ENCODE data around the gene IRGQ.
"Not testable (repeated sequence)": the region's sequence is repeated elsewhere in the genome, so short reads cannot be mapped to it uniquely, and the experiment has no call there.

The IRGQ gene

DNA sequence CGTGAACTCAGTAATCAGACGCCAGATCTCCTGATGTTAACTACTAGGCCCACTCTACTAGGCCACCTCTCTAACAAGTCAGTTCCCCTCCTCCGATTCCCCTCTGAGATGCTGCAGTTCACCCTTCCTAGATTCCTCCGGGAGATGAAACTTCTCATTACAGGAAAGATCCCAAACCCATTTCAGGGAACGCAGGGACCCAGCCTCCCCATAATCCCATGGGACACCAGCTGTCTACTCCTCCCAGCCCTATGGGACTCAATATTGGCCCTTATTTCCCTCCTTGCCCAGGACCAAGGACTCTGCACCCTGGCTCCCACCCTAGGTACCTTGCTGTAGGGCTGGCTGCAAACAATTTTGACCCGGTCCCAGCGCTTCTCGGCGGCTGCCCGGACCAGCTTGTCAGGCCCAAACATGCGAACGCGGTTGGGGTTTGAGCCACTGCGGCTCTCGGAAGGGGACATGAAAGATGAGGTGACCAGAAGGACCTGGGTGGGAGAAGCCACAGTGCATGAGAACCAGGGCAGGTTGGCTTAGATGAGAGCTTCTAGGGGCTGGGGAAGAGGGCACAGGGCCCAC is 41.5 kb downstream of the IRGQ start:
- no peak overlapping the region for H3K4me3 ChIP-seq (ENCODE audit: control insufficient read depth in 1 of 7, extremely low read depth in 1 of 7, insufficient read depth in 4 of 7, low read depth in 2 of 7, low read length in 6 of 7)
- peaks cover 4 to 60% (median 39%) of the 10 kb centered on the region in 4 experiments for H3K36me3 ChIP-seq (ENCODE audit: control insufficient read depth in 4 of 4, insufficient read depth in 4 of 4, low read length in 3 of 4)
- WGBS (ENCODE audit: insufficient coverage): 96% methylated on average over 15 of the region's 15 CpGs
- no peaks in the 10 kb centered on the region for H3K4me1 ChIP-seq (ENCODE audit: control extremely low read depth in 1 of 4, control insufficient read depth in 4 of 4, insufficient read depth in 4 of 4, low read length in 3 of 4)
- DNase-seq: no peak
- H3K9me3 ChIP-seq (ENCODE audit: control extremely low read depth in 1 of 5, control insufficient read depth in 4 of 5, insufficient read depth in 2 of 5, low read depth in 1 of 5, low read length in 4 of 5): no peaks in the 10 kb centered on the region
- no peak overlapping the region for H3K27ac ChIP-seq (ENCODE audit: insufficient read depth in 1 of 2, low read depth in 1 of 2, low read length in 2 of 2, poor library complexity in 1 of 2, severe bottlenecking in 2 of 2)
- H3K27me3 ChIP-seq (replicated peaks in 2 of 5; ENCODE audit: control insufficient read depth in 4 of 5, insufficient read depth in 5 of 5, low read length in 4 of 5): no peaks in the 10 kb centered on the region
- ChIA-PET POLR2A (interaction anchor here (1.4 kb wide), 1 partner anchor 41 kb away, joined by 8 read pairs; no protein-coding TSS in a partner anchor), CTCF (interaction anchor here (0.7 to 14.5 kb wide), 15 partner anchors 9 to 114 kb away, joined by 3 to 247 read pairs (median 9); partner anchors contain the start of genes IRGQ, ZNF575 and ZNF576)

DNA sequence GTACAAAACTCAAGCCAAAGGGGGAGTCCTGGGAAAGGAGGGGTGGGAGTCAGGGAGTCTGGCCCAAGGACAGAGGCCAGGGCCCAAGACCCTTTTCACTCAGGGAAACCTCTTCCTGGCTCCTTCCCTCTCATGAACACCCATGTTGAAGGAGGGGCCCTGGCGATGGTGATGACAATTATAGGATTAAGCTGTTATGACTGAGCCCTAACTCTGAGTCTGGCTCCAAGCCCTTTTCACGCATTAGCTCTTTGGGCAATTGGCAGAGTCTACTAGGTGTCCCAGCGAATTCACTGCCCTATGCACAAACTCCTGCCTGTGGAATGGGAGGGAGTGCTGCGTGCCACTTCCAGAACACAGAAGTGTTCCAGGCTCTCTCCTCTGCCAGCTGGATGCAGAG is 42.3 kb downstream of the IRGQ start:
- H3K4me1 ChIP-seq (ENCODE audit: control extremely low read depth in 1 of 4, control insufficient read depth in 4 of 4, insufficient read depth in 4 of 4, low read length in 3 of 4): no peaks in the 10 kb centered on the region
- DNase-seq: no peak
- POLR2A ChIA-PET: interaction anchor here (0.7 kb wide), 1 partner anchor 43 kb away, joined by 3 read pairs; no protein-coding TSS in a partner anchor
- no peaks in the 10 kb centered on the region for H3K9me3 ChIP-seq (ENCODE audit: control extremely low read depth in 1 of 5, control insufficient read depth in 4 of 5, insufficient read depth in 2 of 5, low read depth in 1 of 5, low read length in 4 of 5)
- no peak overlapping the region for H3K27ac ChIP-seq (ENCODE audit: insufficient read depth in 1 of 2, low read depth in 1 of 2, low read length in 2 of 2, poor library complexity in 1 of 2, severe bottlenecking in 2 of 2)
- H3K27me3 ChIP-seq (replicated peaks in 2 of 5; ENCODE audit: control insufficient read depth in 4 of 5, insufficient read depth in 5 of 5, low read length in 4 of 5): no peaks in the 10 kb centered on the region
- 100% methylated on average over 3 of the region's 4 CpGs for WGBS (ENCODE audit: insufficient coverage)
- H3K36me3 ChIP-seq (ENCODE audit: control insufficient read depth in 4 of 4, insufficient read depth in 4 of 4, low read length in 3 of 4): peaks cover 4 to 63% (median 41%) of the 10 kb centered on the region in 4 experiments
- H3K4me3 ChIP-seq (ENCODE audit: control insufficient read depth in 1 of 7, extremely low read depth in 1 of 7, insufficient read depth in 4 of 7, low read depth in 2 of 7, low read length in 6 of 7): no peak overlapping the region
- CTCF ChIA-PET: interaction anchor here (0.6 to 14.5 kb wide), 6 partner anchors 10 to 73 kb away, joined by 3 to 247 read pairs (median 4); partner anchors contain the start of genes IRGQ, ZNF575 and ZNF576

GRCh38 chr19:43552616-43553015 is 43.3 kb downstream of the IRGQ start:
- Histone ChIP-seq H3K27ac (ENCODE audit: insufficient read depth in 1 of 2, low read depth in 1 of 2, low read length in 2 of 2, poor library complexity in 1 of 2, severe bottlenecking in 2 of 2) (no peak overlapping the region), H3K27me3 (replicated peaks in 2 of 5; ENCODE audit: control insufficient read depth in 4 of 5, insufficient read depth in 5 of 5, low read length in 4 of 5) (no peaks in the 10 kb centered on the region), H3K36me3 (ENCODE audit: control insufficient read depth in 4 of 4, insufficient read depth in 4 of 4, low read length in 3 of 4) (peaks cover 4 to 59% (median 38%) of the 10 kb centered on the region in 4 experiments), H3K4me1 (ENCODE audit: control extremely low read depth in 1 of 4, control insufficient read depth in 4 of 4, insufficient read depth in 4 of 4, low read length in 3 of 4) (no peaks in the 10 kb centered on the region), H3K4me3 (ENCODE audit: control insufficient read depth in 1 of 7, extremely low read depth in 1 of 7, insufficient read depth in 4 of 7, low read depth in 2 of 7, low read length in 6 of 7) (no peak overlapping the region), H3K9me3 (ENCODE audit: control extremely low read depth in 1 of 5, control insufficient read depth in 4 of 5, insufficient read depth in 2 of 5, low read depth in 1 of 5, low read length in 4 of 5) (no peaks in the 10 kb centered on the region)
- CTCF ChIA-PET: interaction anchor here (0.8 to 14.5 kb wide), 6 partner anchors 11 to 116 kb away, joined by 3 to 247 read pairs (median 4); partner anchors contain the start of genes IRGQ, ZNF575 and ZNF576
- no CpG with 5 or more reads among the region's 3 CpGs for WGBS (ENCODE audit: insufficient coverage)
- no peak for DNase-seq
- POLR2A ChIA-PET: no interaction called here

GRCh38 chr19:43552198-43552450 is 43.8 kb downstream of the IRGQ start:
- Histone ChIP-seq H3K27me3 (replicated peaks in 2 of 5; ENCODE audit: control insufficient read depth in 4 of 5, insufficient read depth in 5 of 5, low read length in 4 of 5) (no peaks in the 10 kb centered on the region), H3K27ac (ENCODE audit: insufficient read depth in 1 of 2, low read depth in 1 of 2, low read length in 2 of 2, poor library complexity in 1 of 2, severe bottlenecking in 2 of 2) (no peak overlapping the region), H3K9me3 (ENCODE audit: control extremely low read depth in 1 of 5, control insufficient read depth in 4 of 5, insufficient read depth in 2 of 5, low read depth in 1 of 5, low read length in 4 of 5) (no peaks in the 10 kb centered on the region), H3K4me1 (ENCODE audit: control extremely low read depth in 1 of 4, control insufficient read depth in 4 of 4, insufficient read depth in 4 of 4, low read length in 3 of 4) (no peaks in the 10 kb centered on the region), H3K36me3 (ENCODE audit: control insufficient read depth in 4 of 4, insufficient read depth in 4 of 4, low read length in 3 of 4) (peaks cover 4 to 56% (median 38%) of the 10 kb centered on the region in 4 experiments), H3K4me3 (ENCODE audit: control insufficient read depth in 1 of 7, extremely low read depth in 1 of 7, insufficient read depth in 4 of 7, low read depth in 2 of 7, low read length in 6 of 7) (no peak overlapping the region)
- WGBS (ENCODE audit: insufficient coverage): 82% methylated on average over 2 of the region's 3 CpGs
- POLR2A ChIA-PET: no interaction called here
- CTCF ChIA-PET: interaction anchor here (0.8 to 14.5 kb wide), 3 partner anchors 14 to 116 kb away, joined by 3 to 247 read pairs (median 111); partner anchors contain the start of genes IRGQ, ZNF575 and ZNF576
- DNase-seq: no peak

- CTCF ChIA-PET: interaction anchor here (7.7 to 14.5 kb wide), 2 partner anchors 14 to 42 kb away, joined by 111 to 247 read pairs; partner anchors contain the start of genes IRGQ, ZNF575 and ZNF576
- no peaks in the 10 kb centered on the region for H3K4me1 ChIP-seq (ENCODE audit: control extremely low read depth in 1 of 4, control insufficient read depth in 4 of 4, insufficient read depth in 4 of 4, low read length in 3 of 4)
- no peak overlapping the region for H3K4me3 ChIP-seq (ENCODE audit: control insufficient read depth in 1 of 7, extremely low read depth in 1 of 7, insufficient read depth in 4 of 7, low read depth in 2 of 7, low read length in 6 of 7)
- POLR2A ChIA-PET: no interaction called here
- no peak for DNase-seq
- H3K9me3 ChIP-seq (ENCODE audit: control extremely low read depth in 1 of 5, control insufficient read depth in 4 of 5, insufficient read depth in 2 of 5, low read depth in 1 of 5, low read length in 4 of 5): no peaks in the 10 kb centered on the region
- H3K27ac ChIP-seq (ENCODE audit: insufficient read depth in 1 of 2, low read depth in 1 of 2, low read length in 2 of 2, poor library complexity in 1 of 2, severe bottlenecking in 2 of 2): no peak overlapping the region
- 94% methylated on average over 22 of the region's 23 CpGs for WGBS (ENCODE audit: insufficient coverage)
- peaks cover 4 to 58% (median 40%) of the 10 kb centered on the region in 4 experiments for H3K36me3 ChIP-seq (ENCODE audit: control insufficient read depth in 4 of 4, insufficient read depth in 4 of 4, low read length in 3 of 4)
- no peaks in the 10 kb centered on the region for H3K27me3 ChIP-seq (replicated peaks in 2 of 5; ENCODE audit: control insufficient read depth in 4 of 5, insufficient read depth in 5 of 5, low read length in 4 of 5)
Observed at GRCh38 chr19:43551399-43552197, 44.3 kb downstream of the IRGQ start.

DNA sequence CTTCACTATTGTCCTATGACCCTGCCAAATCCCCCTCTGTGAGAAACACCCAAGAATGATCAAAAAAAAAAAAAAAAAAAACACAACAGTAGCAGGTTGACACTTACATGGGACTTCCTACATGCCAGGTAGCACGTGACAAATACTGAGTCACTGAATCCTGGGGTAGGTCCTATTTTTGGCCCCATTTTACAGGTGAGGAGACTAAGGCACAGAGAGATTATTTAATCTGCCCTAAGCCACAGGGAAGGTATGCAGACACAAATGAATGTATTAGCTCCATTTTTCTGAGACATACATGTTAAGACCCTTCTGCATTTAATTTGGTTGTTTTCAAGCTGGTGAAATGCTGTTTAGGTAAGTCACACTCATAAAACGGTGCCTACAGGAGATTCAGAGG is 47.2 kb downstream of the IRGQ start:
- Histone ChIP-seq H3K27ac (ENCODE audit: insufficient read depth in 1 of 2, low read depth in 1 of 2, low read length in 2 of 2, poor library complexity in 1 of 2, severe bottlenecking in 2 of 2) (no peak overlapping the region), H3K9me3 (ENCODE audit: control extremely low read depth in 1 of 5, control insufficient read depth in 4 of 5, insufficient read depth in 2 of 5, low read depth in 1 of 5, low read length in 4 of 5) (no peaks in the 10 kb centered on the region), H3K27me3 (replicated peaks in 2 of 5; ENCODE audit: control insufficient read depth in 4 of 5, insufficient read depth in 5 of 5, low read length in 4 of 5) (no peaks in the 10 kb centered on the region), H3K4me1 (ENCODE audit: control extremely low read depth in 1 of 4, control insufficient read depth in 4 of 4, insufficient read depth in 4 of 4, low read length in 3 of 4) (no peaks in the 10 kb centered on the region), H3K36me3 (ENCODE audit: control insufficient read depth in 4 of 4, insufficient read depth in 4 of 4, low read length in 3 of 4) (peaks cover 5 to 62% (median 45%) of the 10 kb centered on the region in 4 experiments), H3K4me3 (ENCODE audit: control insufficient read depth in 1 of 7, extremely low read depth in 1 of 7, insufficient read depth in 4 of 7, low read depth in 2 of 7, low read length in 6 of 7) (no peak overlapping the region)
- WGBS (ENCODE audit: insufficient coverage): 100% methylated on average over 1 of the region's 2 CpGs
- ChIA-PET POLR2A (no interaction called here), CTCF (interaction anchor here (0.7 to 2.7 kb wide), 4 partner anchors 9 to 46 kb away, joined by 4 to 10 read pairs (median 4); partner anchors contain the start of gene IRGQ)
- DNase-seq: no peak

GRCh38 chr19:43547926-43548325 is 48.0 kb downstream of the IRGQ start:
- no CpG with 5 or more reads among the region's 24 CpGs for WGBS (ENCODE audit: insufficient coverage)
- peaks cover 10 to 62% (median 42%) of the 10 kb centered on the region in 4 experiments for H3K36me3 ChIP-seq (ENCODE audit: control insufficient read depth in 4 of 4, insufficient read depth in 4 of 4, low read length in 3 of 4)
- H3K9me3 ChIP-seq (ENCODE audit: control extremely low read depth in 1 of 5, control insufficient read depth in 4 of 5, insufficient read depth in 2 of 5, low read depth in 1 of 5, low read length in 4 of 5); H3K4me1 ChIP-seq (ENCODE audit: control extremely low read depth in 1 of 4, control insufficient read depth in 4 of 4, insufficient read depth in 4 of 4, low read length in 3 of 4); CTCF ChIA-PET; DNase-seq; POLR2A ChIA-PET; H3K27ac ChIP-seq (ENCODE audit: insufficient read depth in 1 of 2, low read depth in 1 of 2, low read length in 2 of 2, poor library complexity in 1 of 2, severe bottlenecking in 2 of 2); H3K4me3 ChIP-seq (ENCODE audit: control insufficient read depth in 1 of 7, extremely low read depth in 1 of 7, insufficient read depth in 4 of 7, low read depth in 2 of 7, low read length in 6 of 7); H3K27me3 ChIP-seq (replicated peaks in 2 of 5; ENCODE audit: control insufficient read depth in 4 of 5, insufficient read depth in 5 of 5, low read length in 4 of 5): not testable (repeated sequence)
